Natural killer cell (primary cell): Measurements from ENCODE around the gene FOXI1. TPM values are rescaled to one million over a fixed set of nuclear protein-coding genes. Genes with fewer than 3 reads are reported as not detected.

Source experiments
- ATAC-seq, 3 donors: fragments of 150-1000 bp in 2 of 3; fragments of 200-7000 bp in 1 of 3; cut with Tn5 transposase; 1 replicate in 1 of 3; 2 replicates in 2 of 3; pipeline ENCODE4 v1.10.0; 2021; ENCODE audit warnings: mild to moderate bottlenecking in 2 of 3, moderate library complexity in 2 of 3
- DNase-seq, 2 donors: peaks; one replicate each; pipeline versions ENCODE4 v3.0.0 to v3.0.0-alpha.2; 2013 to 2021; ENCODE audit warnings: mixed read lengths in 1 of 2
- H3K27ac ChIP-seq: one replicate; pipeline ENCODE4 v1.5.1; 2013; ENCODE audit warnings: mild to moderate bottlenecking, low read length
- H3K27me3 ChIP-seq: one replicate; pipeline ENCODE4 v1.6.1; 2013; ENCODE audit warnings: low read length; ENCODE audit not compliant: control insufficient read depth, insufficient read depth
- H3K36me3 ChIP-seq: one replicate; pipeline ENCODE4 v1.6.1; 2013; ENCODE audit warnings: low read length; ENCODE audit not compliant: control insufficient read depth, insufficient read depth
- H3K4me1 ChIP-seq: one replicate; pipeline ENCODE4 v1.6.1; 2013; ENCODE audit warnings: low read length; ENCODE audit not compliant: control insufficient read depth, insufficient read depth
- H3K4me3 ChIP-seq: one replicate; pipeline ENCODE4 v1.5.1; 2013; ENCODE audit warnings: low read length
- H3K9me3 ChIP-seq: one replicate; pipeline ENCODE4 v1.6.1; 2013; ENCODE audit warnings: low read length; ENCODE audit not compliant: control insufficient read depth, insufficient read depth
- H3K27ac Mint-ChIP-seq, 2 donors: one replicate each; pipeline ENCODE4 v1.8.0; 2022; ENCODE audit warnings: mild to moderate bottlenecking in 2 of 2, mixed read lengths in 2 of 2, moderate library complexity in 1 of 2
- H3K27me3 Mint-ChIP-seq, 2 donors: one replicate each; pipeline ENCODE4 v1.8.0; 2022; ENCODE audit warnings: low read depth in 2 of 2, mixed read lengths in 2 of 2
- H3K36me3 Mint-ChIP-seq: one replicate; pipeline ENCODE4 v1.8.0; 2022; ENCODE audit warnings: mixed read lengths
- H3K4me1 Mint-ChIP-seq, 2 donors: one replicate each; pipeline ENCODE4 v1.8.0; 2022; ENCODE audit warnings: mixed read lengths in 2 of 2
- H3K4me3 Mint-ChIP-seq: one replicate; pipeline ENCODE4 v1.8.0; 2022; ENCODE audit warnings: mild to moderate bottlenecking, moderate library complexity, mixed read lengths
- H3K9me3 Mint-ChIP-seq, 2 donors: one replicate each; pipeline ENCODE4 v1.8.0; 2022; ENCODE audit warnings: mixed read lengths in 2 of 2
- WGBS: methylation state at CpG from one replicate; pipeline ENCODE4 v1.1.7; 2013; ENCODE audit warnings: missing lambda C conversion rate; ENCODE audit not compliant: insufficient coverage; 5-methylcytosine and 5-hydroxymethylcytosine counted together
- intact Hi-C: fragments of 100-400 bp; cut with micrococcal nuclease; formaldehyde crosslinking; loops from one replicate; pipeline ENCODE4 v1.14.2; 2022
- total RNA-seq, 4 donors: library from RNA; stranded (reverse); fragments of 120-200 nt in 1 of 4; gene quantifications; one replicate each; pipeline versions ENCODE4 v1.2.3 to v1.2.4, GENCODE V29; 2013 to 2022
- TF ChIP-seq, protein P1 (sequence below): fragments of 200-600 bp; IDR thresholded peaks from one replicate; pipeline ENCODE4 v1.8.0; 2022; ENCODE audit warnings: antibody characterized with exemption

The FOXI1 gene
- total RNA-seq, result under 1 TPM in 1 of 3 donors, not detected in 2; 0.18 TPM
- total RNA-seq (2013), result not detected

DNA sequence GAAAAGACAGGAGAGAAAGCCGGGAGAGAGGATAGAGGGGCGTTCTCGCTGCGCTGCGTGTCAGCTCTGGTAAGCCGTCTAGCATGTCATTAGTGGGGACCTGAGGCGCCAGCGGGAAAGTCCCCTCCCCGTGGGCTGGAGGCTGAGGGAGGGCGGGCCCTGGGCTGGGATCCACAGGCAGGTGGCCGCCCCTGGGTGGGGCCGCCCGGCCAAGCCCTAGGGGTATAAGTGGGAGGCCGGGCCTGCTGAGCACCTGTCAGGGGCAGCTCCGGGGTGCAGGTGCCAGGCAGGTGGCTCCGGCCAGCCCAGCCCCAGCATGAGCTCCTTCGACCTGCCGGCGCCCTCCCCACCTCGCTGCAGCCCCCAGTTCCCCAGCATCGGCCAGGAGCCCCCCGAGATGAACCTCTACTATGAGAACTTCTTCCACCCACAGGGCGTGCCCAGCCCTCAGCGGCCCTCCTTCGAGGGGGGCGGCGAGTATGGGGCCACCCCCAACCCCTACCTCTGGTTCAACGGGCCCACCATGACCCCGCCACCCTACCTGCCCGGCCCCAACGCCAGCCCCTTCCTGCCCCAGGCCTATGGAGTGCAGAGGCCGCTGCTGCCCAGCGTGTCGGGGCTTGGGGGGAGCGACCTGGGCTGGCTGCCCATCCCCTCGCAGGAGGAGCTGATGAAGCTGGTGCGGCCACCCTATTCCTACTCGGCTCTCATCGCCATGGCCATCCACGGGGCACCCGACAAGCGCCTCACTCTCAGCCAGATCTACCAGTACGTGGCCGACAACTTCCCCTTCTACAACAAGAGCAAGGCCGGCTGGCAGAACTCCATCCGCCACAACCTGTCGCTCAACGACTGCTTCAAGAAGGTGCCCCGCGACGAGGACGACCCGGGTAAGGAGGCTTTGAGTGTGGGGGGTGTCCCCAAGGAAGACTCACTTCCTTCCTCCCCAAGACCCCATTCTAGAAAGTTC is at the start of gene FOXI1:
FOXI1 (plus strand) TSS at position 256 of the 970 bp plus-strand sequence; CDS start at position 317, 61 bp downstream.
- Mint-ChIP-seq H3K4me1 (no peaks in the 10 kb centered on the region), H3K27me3 (peaks cover 12 to 14% of the 10 kb centered on the region in 2 donors), H3K27ac (no peak within 1 kb of the TSS), H3K4me3 (no peak within 1 kb of the TSS), H3K36me3 (no peaks in the 10 kb centered on the region), H3K9me3 (no peaks in the 10 kb centered on the region)
- H3K4me3 ChIP-seq, result no peak within 1 kb of the TSS
- intact Hi-C loops, result no loop called here
- H3K27ac ChIP-seq, result no peak within 1 kb of the TSS
- H3K27me3 ChIP-seq, result no peaks in the 10 kb centered on the region
- 73% methylated on average over 46 of the region's 53 CpGs for WGBS
- ATAC-seq, result no peak
- no peaks in the 10 kb centered on the region for H3K4me1 ChIP-seq
- H3K9me3 ChIP-seq, result no peaks in the 10 kb centered on the region
- no peaks in the 10 kb centered on the region for H3K36me3 ChIP-seq
- no peak for DNase-seq
- TF ChIP-seq, protein P1, sequence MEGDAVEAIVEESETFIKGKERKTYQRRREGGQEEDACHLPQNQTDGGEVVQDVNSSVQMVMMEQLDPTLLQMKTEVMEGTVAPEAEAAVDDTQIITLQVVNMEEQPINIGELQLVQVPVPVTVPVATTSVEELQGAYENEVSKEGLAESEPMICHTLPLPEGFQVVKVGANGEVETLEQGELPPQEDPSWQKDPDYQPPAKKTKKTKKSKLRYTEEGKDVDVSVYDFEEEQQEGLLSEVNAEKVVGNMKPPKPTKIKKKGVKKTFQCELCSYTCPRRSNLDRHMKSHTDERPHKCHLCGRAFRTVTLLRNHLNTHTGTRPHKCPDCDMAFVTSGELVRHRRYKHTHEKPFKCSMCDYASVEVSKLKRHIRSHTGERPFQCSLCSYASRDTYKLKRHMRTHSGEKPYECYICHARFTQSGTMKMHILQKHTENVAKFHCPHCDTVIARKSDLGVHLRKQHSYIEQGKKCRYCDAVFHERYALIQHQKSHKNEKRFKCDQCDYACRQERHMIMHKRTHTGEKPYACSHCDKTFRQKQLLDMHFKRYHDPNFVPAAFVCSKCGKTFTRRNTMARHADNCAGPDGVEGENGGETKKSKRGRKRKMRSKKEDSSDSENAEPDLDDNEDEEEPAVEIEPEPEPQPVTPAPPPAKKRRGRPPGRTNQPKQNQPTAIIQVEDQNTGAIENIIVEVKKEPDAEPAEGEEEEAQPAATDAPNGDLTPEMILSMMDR, result no peak

DNA sequence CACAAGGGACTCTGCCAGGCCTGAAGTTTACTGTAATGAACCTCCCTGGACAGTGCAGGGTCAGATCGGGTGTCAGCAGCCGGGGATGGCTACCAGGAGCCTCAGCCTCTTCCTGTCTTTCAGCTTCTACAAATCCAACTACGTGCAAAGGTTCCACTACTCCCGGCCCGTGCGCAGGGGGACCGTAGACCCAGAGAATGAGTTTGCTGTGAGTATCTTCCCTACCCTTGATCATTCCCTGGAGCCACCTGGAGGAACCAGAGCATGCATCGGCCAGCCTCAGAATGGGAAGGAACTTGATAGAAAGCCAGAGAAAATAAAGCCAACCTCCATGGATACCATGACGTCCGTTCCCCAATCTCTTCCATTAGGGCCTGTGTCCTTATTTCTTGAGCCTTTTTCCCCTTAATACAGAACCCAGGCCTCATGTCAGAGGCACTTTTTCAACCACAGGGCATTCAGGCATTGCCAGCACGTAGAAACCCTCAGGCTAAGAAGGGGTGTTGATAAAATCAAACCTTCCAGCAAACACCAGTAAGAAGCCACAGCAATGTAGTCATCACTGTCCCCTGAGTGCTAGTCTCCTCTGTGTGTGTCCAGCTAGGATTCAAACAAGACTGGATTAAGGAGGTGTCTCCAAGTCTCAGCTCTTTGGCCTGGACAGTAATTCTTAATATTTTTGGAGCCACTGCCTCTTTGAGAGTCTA is 49.0 kb upstream of the FOXI1 start:
- DNase-seq (no peak), ATAC-seq (no peak)
- Histone ChIP-seq H3K27me3 (no peaks in the 10 kb centered on the region), H3K4me3 (no peak overlapping the region), H3K4me1 (no peaks in the 10 kb centered on the region), H3K36me3 (peaks cover 85% of the 10 kb centered on the region), H3K27ac (no peak overlapping the region), H3K9me3 (no peaks in the 10 kb centered on the region)
- no peak overlapping the region for H3K27ac Mint-ChIP-seq
- no peaks in the 10 kb centered on the region for H3K9me3 Mint-ChIP-seq
- no peak overlapping the region for H3K4me3 Mint-ChIP-seq
- WGBS, result 98% methylated on average over 11 of the region's 11 CpGs
- no peaks in the 10 kb centered on the region for H3K4me1 Mint-ChIP-seq
- no peaks in the 10 kb centered on the region for H3K27me3 Mint-ChIP-seq
- intact Hi-C loops, result no loop called here
- peaks cover 19% of the 10 kb centered on the region for H3K36me3 Mint-ChIP-seq
- TF ChIP-seq, protein P1, result no peak

DNA sequence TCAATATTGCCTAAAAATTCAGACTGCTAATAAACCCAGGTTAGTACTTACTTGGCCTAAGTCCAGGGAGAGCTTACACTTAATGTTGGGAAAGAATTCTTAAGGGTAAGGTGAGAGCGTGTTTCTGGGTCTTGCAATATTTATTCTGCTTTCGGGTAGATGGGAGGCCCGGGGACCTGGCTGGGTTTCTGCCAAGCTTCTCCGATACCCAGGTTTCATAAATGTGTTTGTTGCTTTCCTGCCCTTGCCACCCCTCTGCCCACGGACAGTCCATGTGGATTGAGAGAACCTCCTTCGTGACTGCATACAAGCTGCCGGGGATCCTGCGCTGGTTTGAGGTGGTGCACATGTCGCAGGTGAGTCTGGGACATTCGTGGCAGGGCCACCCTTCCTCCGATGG is 48.4 kb upstream of the FOXI1 start:
- no peaks in the 10 kb centered on the region for H3K27me3 Mint-ChIP-seq
- H3K36me3 ChIP-seq, result peaks cover 85% of the 10 kb centered on the region
- DNase-seq (no peak), ATAC-seq (no peak)
- H3K27me3 ChIP-seq, result no peaks in the 10 kb centered on the region
- H3K4me1 Mint-ChIP-seq, result no peaks in the 10 kb centered on the region
- no peak overlapping the region for H3K27ac ChIP-seq
- H3K4me3 Mint-ChIP-seq, result no peak overlapping the region
- intact Hi-C loops, result no loop called here
- no peaks in the 10 kb centered on the region for H3K9me3 Mint-ChIP-seq
- no peaks in the 10 kb centered on the region for H3K9me3 ChIP-seq
- H3K4me3 ChIP-seq, result no peak overlapping the region
- 99% methylated on average over 11 of the region's 11 CpGs for WGBS
- no peak overlapping the region for H3K27ac Mint-ChIP-seq
- H3K4me1 ChIP-seq, result no peaks in the 10 kb centered on the region
- TF ChIP-seq, protein P1, result no peak
- H3K36me3 Mint-ChIP-seq, result peaks cover 18% of the 10 kb centered on the region
